HepG2 (cell line): ENCODE results near the gene ECM1. TPM values are rescaled to one million over a fixed set of nuclear protein-coding genes. Genes with fewer than 3 reads are reported as not detected.

Experiments
- AFF4 ChIP-seq: sonication (generic); formaldehyde crosslinking; IDR thresholded peaks from 2 replicates; pipeline ENCODE4 v1.4.0; 2020; ENCODE audit warnings: missing genetic modification reagents
- BCLAF1 ChIP-seq: fragments of 450-650 bp; IDR thresholded peaks from 2 replicates; pipeline ENCODE4 v1.6.1; 2017; ENCODE audit warnings: mild to moderate bottlenecking
- CBX1 ChIP-seq: IDR thresholded peaks from one replicate; pipeline ENCODE4 v1.6.1; 2016; ENCODE audit warnings: antibody characterized with exemption, low read depth
- FOXK1 ChIP-seq: sonication (generic); formaldehyde crosslinking; IDR thresholded peaks from 2 replicates; pipeline ENCODE4 v1.4.0; 2020; ENCODE audit warnings: low read depth, missing genetic modification reagents, borderline replicate concordance
- SNAI1 ChIP-seq: sonication (generic); formaldehyde crosslinking; IDR thresholded peaks from 2 replicates; pipeline ENCODE4 v1.5.0; 2020; ENCODE audit warnings: mild to moderate bottlenecking, missing genetic modification reagents, borderline replicate concordance
- SNAPC4 ChIP-seq: sonication (generic); formaldehyde crosslinking; IDR thresholded peaks from 2 replicates; pipeline ENCODE4 v1.4.0; 2020; ENCODE audit warnings: mild to moderate bottlenecking, missing genetic modification reagents
- SRSF1 ChIP-seq: fragments of 200-400 bp; formaldehyde crosslinking; optimal IDR thresholded peaks from 2 replicates; pipeline ENCODE3; 2017; ENCODE audit warnings: mild to moderate bottlenecking, low read depth, low read length, moderate library complexity
- ZBTB20 ChIP-seq: sonication (generic); formaldehyde crosslinking; IDR thresholded peaks from 2 replicates; pipeline ENCODE4 v1.8.1; 2023; ENCODE audit warnings: missing genetic modification reagents, low read depth, mild to moderate bottlenecking, borderline replicate concordance
- ZBTB3 ChIP-seq: sonication (generic); formaldehyde crosslinking; IDR thresholded peaks from 2 replicates; pipeline ENCODE4 v1.4.0; 2020; ENCODE audit warnings: low read depth, mild to moderate bottlenecking, moderate library complexity, missing genetic modification reagents, borderline replicate concordance
- ZNF589 ChIP-seq: sonication (generic); formaldehyde crosslinking; conservative IDR thresholded peaks from 2 replicates; pipeline ENCODE4 v1.8.0; 2022; ENCODE audit warnings: mild to moderate bottlenecking, moderate library complexity, missing genetic modification reagents
- polyA plus RNA-seq, 8 experiments: library from polyadenylated mRNA; depleted of rRNA in 3 of 8; stranded (reverse) in 7 of 8; unstranded in 1 of 8; fragments of >200 nt; fragmentation: Illumina TruSeq in 4 of 8; extraction: Trizol in 4 of 8; gene quantifications; 2 replicates each; pipeline versions ENCODE4 v1.2.1 to v1.2.3, GENCODE V29; 2011 to 2016; ENCODE audit warnings: low read depth in 4 of 8, missing spikeins in 1 of 8, mixed read lengths in 1 of 8; ENCODE audit not compliant: insufficient read depth in 1 of 8
- total RNA-seq, 5 experiments: library from RNA; depleted of rRNA; stranded (reverse); fragments of >200 nt; fragmentation: Illumina TruSeq; extraction: Trizol; gene quantifications; 2 replicates each; pipeline ENCODE4 v1.2.3, GENCODE V29; 2016; ENCODE audit warnings: low read depth in 1 of 5
- TF ChIP-seq, protein P1 (sequence below): sonication (generic); formaldehyde crosslinking; IDR thresholded peaks from 2 replicates; pipeline ENCODE4 v1.5.0; 2020; ENCODE audit warnings: mild to moderate bottlenecking, missing genetic modification reagents
- TF ChIP-seq, protein P2 (sequence below): sonication (generic); formaldehyde crosslinking; IDR thresholded peaks from 2 replicates; pipeline ENCODE4 v1.8.1; 2023; ENCODE audit warnings: mild to moderate bottlenecking, moderate library complexity, missing genetic modification reagents

The ECM1 gene
- total and polyA plus RNA-seq, 2 of the 13 experiments (the other 11 are each of a cell fraction or from before 2014, with no cell fraction given), result 0.42 to 1.0 TPM

GRCh38 chr1:150515328-150516049, 7.6 kb downstream of the ECM1 start, which contains the start of gene FALEC (continued):
- TF ChIP-seq AFF4 (CRISPR knock-in tag), result no peak
- no peak for TF ChIP-seq BCLAF1
- TF ChIP-seq, protein P1, sequence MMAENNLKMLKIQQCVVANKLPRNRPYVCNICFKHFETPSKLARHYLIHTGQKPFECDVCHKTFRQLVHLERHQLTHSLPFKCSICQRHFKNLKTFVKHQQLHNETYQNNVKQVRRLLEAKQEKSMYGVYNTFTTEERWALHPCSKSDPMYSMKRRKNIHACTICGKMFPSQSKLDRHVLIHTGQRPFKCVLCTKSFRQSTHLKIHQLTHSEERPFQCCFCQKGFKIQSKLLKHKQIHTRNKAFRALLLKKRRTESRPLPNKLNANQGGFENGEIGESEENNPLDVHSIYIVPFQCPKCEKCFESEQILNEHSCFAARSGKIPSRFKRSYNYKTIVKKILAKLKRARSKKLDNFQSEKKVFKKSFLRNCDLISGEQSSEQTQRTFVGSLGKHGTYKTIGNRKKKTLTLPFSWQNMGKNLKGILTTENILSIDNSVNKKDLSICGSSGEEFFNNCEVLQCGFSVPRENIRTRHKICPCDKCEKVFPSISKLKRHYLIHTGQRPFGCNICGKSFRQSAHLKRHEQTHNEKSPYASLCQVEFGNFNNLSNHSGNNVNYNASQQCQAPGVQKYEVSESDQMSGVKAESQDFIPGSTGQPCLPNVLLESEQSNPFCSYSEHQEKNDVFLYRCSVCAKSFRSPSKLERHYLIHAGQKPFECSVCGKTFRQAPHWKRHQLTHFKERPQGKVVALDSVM (CRISPR knock-in tag), result peak; percentile 91
- TF ChIP-seq SRSF1, result peak; percentile 79
- peak; percentile 76; the same call in 1 of the 2 replicates for TF ChIP-seq SNAI1
- 0 out of 2 replicates have a peak, but pooled peaks have one; percentile 8 for TF ChIP-seq ZBTB3
- peak; percentile 50 for TF ChIP-seq SNAPC4 (CRISPR knock-in tag)
- TF ChIP-seq, protein P2, sequence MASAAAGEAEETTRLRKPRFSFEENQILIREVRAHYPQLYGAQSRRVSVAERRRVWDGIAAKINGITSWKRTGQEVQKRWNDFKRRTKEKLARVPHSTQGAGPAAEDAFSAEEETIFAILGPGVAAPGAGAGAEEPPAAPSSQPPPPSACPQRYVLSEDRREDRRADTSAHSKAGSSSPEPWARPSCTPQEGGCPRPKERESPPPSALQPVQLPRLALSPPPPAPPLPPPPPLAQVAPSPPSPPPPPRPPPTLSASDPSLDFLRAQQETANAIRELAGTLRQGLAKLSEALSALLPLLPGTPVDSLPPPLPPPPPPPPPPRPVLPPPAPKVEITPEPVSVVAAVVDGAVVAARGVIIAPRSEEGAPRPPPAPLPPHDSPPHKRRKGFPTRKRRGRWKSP (CRISPR knock-in tag), result peak; percentile 34; the same call in 1 of the 2 replicates
- 0 out of 2 replicates have a peak, but pooled peaks have one; percentile 30 for TF ChIP-seq FOXK1 (CRISPR knock-in tag)
- TF ChIP-seq ZNF589, result 0 out of 2 replicates have a peak, but pooled peaks have one; percentile 63
- TF ChIP-seq CBX1, result no peak
- TF ChIP-seq ZBTB20 (CRISPR knock-in tag), result no peak
